SH-SY5Y (cell line): Measurements from ENCODE around the gene B4GALT2.

ENCODE experiments used
- GATA2 ChIP-seq: IDR thresholded peaks from 2 replicates; pipeline ENCODE4 v1.6.1; 2011; ENCODE audit warnings: mild to moderate bottlenecking, low read depth, low read length
- GATA3 ChIP-seq: IDR thresholded peaks from 2 replicates; pipeline ENCODE4 v1.6.1; 2011; ENCODE audit warnings: low read depth, mild to moderate bottlenecking, low read length, moderate library complexity

The B4GALT2 gene

DNA sequence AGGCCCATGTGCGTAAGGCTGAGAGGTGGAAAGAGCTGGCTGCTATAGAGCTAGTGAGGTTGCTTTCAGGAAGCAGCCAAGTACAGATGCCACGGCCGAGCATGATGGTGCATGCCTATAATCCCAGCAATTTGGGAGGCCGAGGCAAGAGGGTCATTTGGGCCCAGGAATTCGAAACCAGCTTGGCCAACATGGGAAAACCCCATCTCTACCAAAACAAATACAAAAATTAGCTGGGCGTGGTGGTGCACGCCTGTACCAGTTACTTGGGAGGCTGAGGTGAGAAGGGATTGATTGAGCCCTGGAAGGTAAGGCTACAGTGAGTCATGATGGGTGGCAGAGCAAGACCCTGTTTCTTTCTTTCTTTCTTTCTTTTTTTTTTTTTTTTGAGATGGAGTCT, 15.1 kb downstream of the B4GALT2 start:
- no peak for TF ChIP-seq GATA2

DNA sequence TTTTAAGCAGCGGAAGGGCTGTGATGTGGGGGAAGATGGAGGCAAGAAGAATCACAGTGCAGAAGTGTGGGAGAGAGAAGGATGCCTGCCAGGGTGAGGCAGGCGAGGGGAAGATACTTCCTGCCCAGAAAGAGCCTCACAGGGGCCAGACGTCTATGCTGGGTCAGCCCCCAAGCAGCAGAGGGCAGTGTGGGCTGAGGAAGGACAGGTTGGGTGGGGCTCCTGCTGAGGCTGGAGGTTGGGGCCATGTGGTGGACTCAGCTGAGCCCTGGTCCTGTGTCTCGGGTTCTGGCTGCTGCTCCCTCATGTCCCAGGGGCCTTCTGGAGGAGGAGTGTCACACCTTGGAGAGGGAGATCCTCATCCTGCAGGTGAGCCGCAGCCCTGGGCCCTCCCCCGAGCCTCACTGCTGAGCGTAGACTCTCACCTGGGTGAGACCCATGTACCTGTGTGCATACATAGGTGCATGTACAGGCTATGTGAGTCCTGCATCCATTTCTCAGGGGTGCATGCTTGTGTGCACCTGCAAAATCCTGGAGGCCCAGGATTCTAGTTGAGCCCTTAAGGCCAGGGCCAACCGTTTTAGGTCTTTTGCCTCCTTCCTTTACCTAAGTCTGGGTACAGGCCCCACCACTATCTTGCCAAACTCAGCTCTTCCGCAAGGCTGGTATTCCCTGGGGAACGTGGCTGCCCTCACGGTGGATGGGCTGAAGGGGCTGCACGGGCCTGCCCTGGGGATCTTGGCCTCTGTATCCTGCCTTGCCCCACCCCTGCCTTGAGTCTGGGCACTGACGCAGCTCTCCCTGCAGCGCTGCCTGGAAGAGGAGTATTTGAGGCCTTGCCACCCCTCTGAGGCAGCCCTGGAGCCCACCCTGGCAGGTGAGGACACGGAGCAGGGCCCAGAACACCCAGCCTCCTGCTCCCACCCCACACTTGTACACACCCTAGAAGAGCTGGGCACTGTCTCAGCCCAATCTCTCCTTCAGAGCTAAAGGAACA, 16.1 kb downstream of the B4GALT2 start:
- TF ChIP-seq GATA3 (no peak), GATA2 (no peak)

GRCh38 chr1:43995984-43996732, 17.1 kb downstream of the B4GALT2 start:
- no peak for TF ChIP-seq GATA3
- peak; percentile 42 for TF ChIP-seq GATA2

- TF ChIP-seq GATA2: no peak
- no peak for TF ChIP-seq GATA3
These were observed 17.7 kb downstream of the B4GALT2 start for GRCh38 chr1:43996733-43997115.

GRCh38 chr1:43997295-43997999, 18.4 kb downstream of the B4GALT2 start:
- TF ChIP-seq GATA3 (no peak), GATA2 (no peak)

DNA sequence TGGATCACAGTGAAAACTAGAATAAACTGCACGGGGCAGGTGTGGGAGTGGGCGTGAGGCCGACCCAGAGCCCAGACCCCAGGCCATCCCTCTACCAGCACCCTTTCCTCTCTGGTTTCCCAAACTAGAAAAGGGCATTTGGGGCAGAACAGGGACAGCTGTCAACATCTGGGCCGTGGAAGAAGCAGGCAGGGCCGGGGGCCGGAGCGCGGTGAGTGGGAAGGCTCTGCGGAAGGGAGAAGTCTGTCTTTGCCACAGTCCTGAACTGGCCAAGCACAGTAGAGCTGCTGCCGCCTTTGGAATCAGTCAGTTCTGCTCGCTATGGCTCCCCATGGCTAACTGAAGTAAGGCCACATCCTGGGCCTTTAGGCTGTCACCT, 19.0 kb downstream of the B4GALT2 start:
- TF ChIP-seq GATA3 (no peak), GATA2 (no peak)

GRCh38 chr1:43999455-43999854, 20.4 kb downstream of the B4GALT2 start:
- TF ChIP-seq GATA2 (no peak), GATA3 (no peak)

DNA sequence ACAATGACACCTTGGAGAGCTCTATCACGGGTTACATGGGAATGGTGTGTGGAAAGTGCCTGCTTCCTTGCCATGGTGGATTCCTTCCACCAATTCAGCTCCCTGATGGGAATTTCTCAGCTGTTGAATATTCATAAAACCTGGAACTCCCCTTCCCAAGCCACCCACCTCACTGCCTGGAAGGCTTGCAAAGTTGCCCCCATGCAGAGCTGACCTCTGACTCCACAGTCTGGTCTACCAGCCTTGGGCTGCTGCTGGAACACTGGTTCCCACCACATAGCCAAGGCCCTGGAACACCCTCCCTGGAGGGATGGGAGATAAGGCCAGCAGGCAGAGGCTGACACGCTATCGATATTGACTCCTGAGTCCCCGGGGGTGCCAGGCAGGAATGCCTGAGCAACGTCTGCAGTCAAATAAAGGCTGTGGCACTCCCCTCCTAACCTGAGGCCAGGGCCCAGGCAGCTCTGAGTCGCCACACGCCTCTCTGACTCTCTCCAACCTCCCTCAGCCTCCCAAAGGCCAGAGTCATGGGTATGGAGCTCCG, 21.2 kb downstream of the B4GALT2 start:
- TF ChIP-seq GATA3: no peak
- no peak for TF ChIP-seq GATA2

GRCh38 chr1:44002165-44002564, 23.2 kb downstream of the B4GALT2 start:
- TF ChIP-seq GATA3 (no peak), GATA2 (no peak)

GRCh38 chr1:44002606-44003157, 23.7 kb downstream of the B4GALT2 start:
- TF ChIP-seq GATA2 (no peak), GATA3 (no peak)

DNA sequence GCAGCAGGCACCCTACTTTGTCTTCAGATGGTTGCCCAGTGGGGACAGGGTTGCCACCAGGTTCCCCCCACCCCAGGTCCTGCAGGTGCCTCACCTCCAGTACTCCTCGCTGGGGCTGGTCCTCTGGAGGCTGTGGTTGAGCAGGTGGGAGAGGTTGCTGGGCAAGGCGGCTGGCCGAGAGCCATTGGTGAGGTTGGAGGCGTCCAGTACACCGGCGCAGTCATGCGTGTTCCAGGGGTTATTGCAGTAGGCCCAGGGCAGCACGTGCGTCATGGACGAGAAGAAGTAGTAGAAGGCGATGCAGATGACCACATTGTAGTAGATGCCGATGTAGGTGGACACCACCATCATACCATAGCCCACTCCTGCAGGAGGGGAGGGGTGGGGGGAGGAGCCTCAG, 29.2 kb downstream of the B4GALT2 start:
- TF ChIP-seq GATA3: no peak
- TF ChIP-seq GATA2: no peak

GRCh38 chr1:44010935-44011471, 32.0 kb downstream of the B4GALT2 start:
- TF ChIP-seq GATA2 (no peak), GATA3 (no peak)

DNA sequence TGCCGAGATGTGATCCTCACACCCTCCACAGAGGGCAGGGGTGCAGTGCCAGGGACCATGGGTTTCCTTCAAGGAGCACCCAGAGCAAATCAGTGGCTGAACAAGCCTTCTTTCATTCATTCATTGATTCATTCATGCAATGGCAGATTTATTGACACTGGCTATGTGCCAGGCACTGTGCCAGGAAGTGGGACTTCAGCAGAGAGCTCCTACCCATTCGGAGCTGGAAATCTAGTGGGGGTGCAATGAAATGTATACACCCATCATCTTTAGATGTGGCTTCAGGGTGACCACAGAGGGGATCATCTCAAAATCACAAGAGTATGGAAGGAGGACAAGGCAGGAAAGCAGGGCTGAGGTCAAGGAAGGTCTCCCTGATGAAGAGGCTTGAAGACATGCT, 33.4 kb downstream of the B4GALT2 start:
- TF ChIP-seq GATA3: no peak
- TF ChIP-seq GATA2: no peak

DNA sequence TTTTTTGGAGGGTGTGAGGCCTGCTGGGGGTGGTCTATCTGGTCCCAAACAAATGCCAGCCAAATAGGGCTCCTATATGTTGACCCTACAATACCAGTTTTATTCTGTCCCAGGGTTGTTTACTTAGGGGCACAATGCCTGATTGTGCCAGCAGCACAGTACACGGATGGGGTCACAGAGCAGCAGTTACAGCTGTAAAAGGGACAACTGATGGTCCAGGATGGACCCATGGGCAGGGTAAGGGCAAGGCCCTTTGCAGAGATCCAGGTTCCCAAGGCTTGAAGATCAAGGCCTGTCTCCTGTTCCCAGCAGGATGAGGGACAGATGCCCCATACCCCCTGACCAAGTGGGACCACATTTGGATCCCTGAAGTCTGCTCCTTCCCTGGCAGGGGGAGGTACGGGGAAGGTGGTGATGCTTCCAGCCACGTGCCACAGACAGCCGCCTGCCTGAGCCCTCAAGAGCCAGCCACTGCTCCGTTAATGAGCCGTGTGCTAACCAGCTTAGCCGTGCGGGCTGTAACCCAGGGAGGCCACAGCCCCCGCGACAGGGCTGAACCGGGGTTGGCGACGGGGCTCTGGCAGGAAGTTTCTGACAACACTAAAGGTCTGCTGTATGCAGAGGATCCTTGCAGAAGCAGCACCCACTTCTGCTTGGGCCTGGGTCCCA, 34.1 kb downstream of the B4GALT2 start:
- no peak for TF ChIP-seq GATA2
- TF ChIP-seq GATA3: no peak
